T-cell (primary cell): ENCODE measurements around the gene CSNK2B. TPM values are rescaled to one million over a fixed set of nuclear protein-coding genes. Genes with fewer than 3 reads are reported as not detected.

ENCODE experiments used
- ATAC-seq, 4 experiments: fragments of 200-7000 bp in 3 of 4; fragments of 150-1000 bp in 1 of 4; cut with Tn5 transposase; replicated peaks in 1 of 4; 1 replicate in 3 of 4; 2 replicates in 1 of 4; pipeline ENCODE4 v1.10.0; 2021; ENCODE audit warnings: moderate library complexity in 3 of 4, mild to moderate bottlenecking in 2 of 4, moderate number of reproducible peaks in 1 of 4
- CTCF ChIA-PET, 2 donors: fragments of 300-600 bp; sonication (Branson Sonifier 250); formaldehyde crosslinking; loops; one replicate each; lab custom pipeline; 2022; ENCODE audit warnings: antibody characterized with exemption in 2 of 2; lab: Charles Lee
- POLR2A ChIA-PET, 2 donors: fragments of 300-600 bp; sonication (Branson Sonifier 250); formaldehyde crosslinking; loops; one replicate each; lab custom pipeline; 2022; ENCODE audit warnings: antibody characterized with exemption in 2 of 2; lab: Charles Lee
- DNase-seq, 35 experiments: peaks; one replicate each; pipeline versions ENCODE4 v3.0.0 to v3.0.0-alpha.2; 2013 to 2023
- H3K27ac ChIP-seq: one replicate; pipeline ENCODE4 v1.5.1; 2013; ENCODE audit warnings: low read length
- H3K27me3 ChIP-seq, 2 experiments: replicated peaks in 1 of 2; 1 replicate in 1 of 2; 2 replicates in 1 of 2; pipeline versions ENCODE4 v1.6.1 to v1.7.0; 2013; ENCODE audit warnings: low read length in 1 of 2, mixed read lengths in 1 of 2; ENCODE audit not compliant: control insufficient read depth in 2 of 2, insufficient read depth in 2 of 2; ENCODE audit errors: extremely low read depth in 1 of 2
- H3K36me3 ChIP-seq, 2 donors: 1 replicate in 1 of 2; 2 replicates in 1 of 2; pipeline versions ENCODE4 v1.6.1 to v1.7.0; 2013; ENCODE audit warnings: low read length in 1 of 2; ENCODE audit not compliant: control insufficient read depth in 2 of 2, insufficient read depth in 1 of 2; ENCODE audit errors: extremely low read depth in 1 of 2
- H3K4me1 ChIP-seq, 2 experiments: 1 replicate in 1 of 2; 2 replicates in 1 of 2; pipeline versions ENCODE4 v1.6.1 to v1.7.0; 2013; ENCODE audit warnings: low read length in 2 of 2, mixed read lengths in 1 of 2; ENCODE audit not compliant: insufficient read depth in 2 of 2, control insufficient read depth in 1 of 2; ENCODE audit errors: extremely low read depth in 1 of 2
- H3K4me3 ChIP-seq, 2 donors: 1 replicate in 1 of 2; 2 replicates in 1 of 2; pipeline versions ENCODE4 v1.5.1 to v1.7.0; 2013; ENCODE audit warnings: mild to moderate bottlenecking in 2 of 2, low read length in 1 of 2, moderate library complexity in 1 of 2; ENCODE audit not compliant: control insufficient read depth in 1 of 2; ENCODE audit errors: extremely low read depth in 1 of 2
- H3K9me3 ChIP-seq: 2 replicates; pipeline ENCODE4 v1.7.0; 2013
- H3K27ac Mint-ChIP-seq, 2 donors: one replicate each; pipeline ENCODE4 v1.8.0; 2020 to 2021; ENCODE audit warnings: mild to moderate bottlenecking in 2 of 2, mixed read lengths in 2 of 2
- H3K27me3 Mint-ChIP-seq, 2 donors: one replicate each; pipeline ENCODE4 v1.8.0; 2021 to 2022; ENCODE audit warnings: mixed read lengths in 2 of 2
- H3K36me3 Mint-ChIP-seq: one replicate; pipeline ENCODE4 v1.8.0; 2021; ENCODE audit warnings: mixed read lengths
- H3K4me1 Mint-ChIP-seq, 3 donors: one replicate each; pipeline ENCODE4 v1.8.0; 2020 to 2022; ENCODE audit warnings: mixed read lengths in 3 of 3, mild to moderate bottlenecking in 1 of 3
- H3K4me3 Mint-ChIP-seq, 3 donors: one replicate each; pipeline ENCODE4 v1.8.0; 2020 to 2022; ENCODE audit warnings: mild to moderate bottlenecking in 3 of 3, mixed read lengths in 3 of 3, moderate library complexity in 3 of 3
- H3K9me3 Mint-ChIP-seq, 3 donors: one replicate each; pipeline ENCODE4 v1.8.0; 2020 to 2022; ENCODE audit warnings: mixed read lengths in 3 of 3
- WGBS: methylation state at CpG from one replicate; pipeline ENCODE4 v1.1.5; 2013; ENCODE audit warnings: missing lambda C conversion rate; ENCODE audit not compliant: insufficient coverage; 5-methylcytosine and 5-hydroxymethylcytosine counted together
- total RNA-seq, 35 experiments: library from RNA in 6 of 35; stranded (reverse) in 6 of 35; fragments of 120-200 nt in 1 of 35; gene quantifications; one replicate each; pipeline versions ENCODE4 v1.2.1 to v1.2.4 and lab custom pipeline; 2013 to 2026

Gene CSNK2B
- total RNA-seq, 5 donors from 2014 or later (not counting 1 experiment from before 2014, with no cell fraction given) = 98.4 to 129 (median 126) TPM

DNA sequence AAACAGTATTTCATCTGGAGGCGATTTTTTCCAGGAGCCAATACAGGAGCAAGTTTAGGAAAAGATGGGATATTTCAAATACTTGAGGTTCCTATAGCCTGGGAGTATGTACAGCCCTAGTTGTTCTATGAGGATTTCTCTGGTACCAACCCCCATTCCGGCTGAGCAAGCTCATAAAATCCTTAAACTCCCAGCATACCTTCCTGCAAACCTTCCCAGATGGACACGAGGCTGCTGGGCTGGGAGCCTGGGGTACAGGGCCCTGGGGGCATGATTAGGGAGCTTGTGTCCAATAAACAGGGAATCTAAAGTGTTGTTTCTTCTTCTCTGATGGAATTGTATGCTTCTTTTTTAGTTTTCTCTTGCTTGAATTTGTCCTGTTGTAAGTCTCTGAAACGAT lies 43.9 kb upstream of the CSNK2B start:
- peak overlapping the region; percentile 75 to 87 (median 83) for H3K4me3 Mint-ChIP-seq
- H3K4me1 ChIP-seq = peaks cover 15 to 25% of the 10 kb centered on the region in 2 experiments
- 30% methylated on average over 1 of the region's 4 CpGs for WGBS
- ATAC-seq (no peak), DNase-seq (no peak)
- H3K27ac Mint-ChIP-seq = peak overlapping the region; percentile 93 to 96
- H3K36me3 Mint-ChIP-seq = peaks cover 32% of the 10 kb centered on the region
- no peaks in the 10 kb centered on the region for H3K9me3 ChIP-seq
- no peaks in the 10 kb centered on the region for H3K27me3 Mint-ChIP-seq
- ChIA-PET CTCF (interaction anchor here in 1 of 2 donors (1.4 kb wide), 1 partner anchor 208 kb away, joined by 3 read pairs; no protein-coding TSS in a partner anchor), POLR2A (interaction anchor here in 1 of 2 donors (0.6 kb wide), 1 partner anchor 79 kb away, joined by 3 read pairs; no protein-coding TSS in a partner anchor)
- no peak overlapping the region for H3K4me3 ChIP-seq
- peaks cover 6 to 42% of the 10 kb centered on the region in 2 donors for H3K36me3 ChIP-seq
- peaks cover 18 to 34% (median 26%) of the 10 kb centered on the region in 3 donors for H3K4me1 Mint-ChIP-seq
- H3K27me3 ChIP-seq = no peaks in the 10 kb centered on the region
- H3K27ac ChIP-seq = peak overlapping the region; percentile 85
- H3K9me3 Mint-ChIP-seq = no peaks in the 10 kb centered on the region

DNA sequence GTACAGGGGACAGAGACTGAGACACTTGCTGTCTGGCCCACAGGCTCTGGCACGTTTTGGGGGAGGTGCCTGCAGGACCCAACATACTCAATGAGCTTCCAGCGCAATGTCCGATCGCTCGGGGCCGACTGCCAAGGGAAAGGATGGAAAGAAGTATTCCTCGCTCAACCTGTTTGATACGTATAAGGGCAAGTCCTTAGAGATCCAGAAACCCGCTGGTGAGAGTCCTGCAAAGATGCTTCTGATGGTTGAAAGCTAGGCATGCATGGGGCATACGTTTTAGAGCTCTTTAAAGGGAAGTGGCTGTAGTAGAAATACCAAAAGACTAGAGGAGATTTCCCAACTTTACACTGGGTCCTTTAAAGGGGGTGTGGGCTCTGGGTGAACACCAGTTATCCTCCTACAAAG lies 43.2 kb upstream of the CSNK2B start:
- H3K27ac ChIP-seq = no peak overlapping the region
- no peaks in the 10 kb centered on the region for H3K27me3 Mint-ChIP-seq
- WGBS = 66% methylated on average over 3 of the region's 10 CpGs
- no peaks in the 10 kb centered on the region for H3K9me3 Mint-ChIP-seq
- no peak for ATAC-seq
- peak overlapping the region; percentile 93 to 96 for H3K27ac Mint-ChIP-seq
- ChIA-PET CTCF (no interaction called here), POLR2A (no interaction called here)
- H3K36me3 Mint-ChIP-seq = peaks cover 39% of the 10 kb centered on the region
- no peak for DNase-seq
- peaks cover 9 to 49% of the 10 kb centered on the region in 2 donors for H3K36me3 ChIP-seq
- no peaks in the 10 kb centered on the region for H3K27me3 ChIP-seq
- peaks cover 24 to 35% (median 25%) of the 10 kb centered on the region in 3 donors for H3K4me1 Mint-ChIP-seq
- no peaks in the 10 kb centered on the region for H3K9me3 ChIP-seq
- H3K4me3 Mint-ChIP-seq = peak overlapping the region in 1 of 3 donors; percentile 75
- no peak overlapping the region for H3K4me3 ChIP-seq
- peaks cover 13 to 25% of the 10 kb centered on the region in 2 experiments for H3K4me1 ChIP-seq

DNA sequence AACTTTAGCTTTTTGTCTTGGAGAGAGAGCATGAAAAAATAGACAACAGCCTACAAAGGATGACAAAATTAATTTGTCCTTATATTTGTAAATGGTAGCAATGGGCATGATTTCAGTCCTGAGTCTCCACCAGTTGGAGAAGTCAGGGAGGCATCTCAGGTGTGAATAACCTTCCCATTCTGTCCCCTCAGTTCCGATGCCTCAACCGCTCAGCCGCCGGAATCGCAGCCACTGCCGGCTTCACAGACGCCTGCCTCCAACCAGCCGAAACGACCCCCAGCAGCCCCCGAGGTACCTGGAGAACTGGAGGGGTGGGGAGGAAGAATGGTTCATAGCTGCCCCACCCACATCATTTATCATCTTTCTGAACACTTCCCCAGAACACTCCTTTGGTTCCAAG lies 41.8 kb upstream of the CSNK2B start:
- peak overlapping the region in 1 of 2 donors; percentile 2 for H3K27ac Mint-ChIP-seq
- peaks cover 49% of the 10 kb centered on the region for H3K36me3 Mint-ChIP-seq

DNA sequence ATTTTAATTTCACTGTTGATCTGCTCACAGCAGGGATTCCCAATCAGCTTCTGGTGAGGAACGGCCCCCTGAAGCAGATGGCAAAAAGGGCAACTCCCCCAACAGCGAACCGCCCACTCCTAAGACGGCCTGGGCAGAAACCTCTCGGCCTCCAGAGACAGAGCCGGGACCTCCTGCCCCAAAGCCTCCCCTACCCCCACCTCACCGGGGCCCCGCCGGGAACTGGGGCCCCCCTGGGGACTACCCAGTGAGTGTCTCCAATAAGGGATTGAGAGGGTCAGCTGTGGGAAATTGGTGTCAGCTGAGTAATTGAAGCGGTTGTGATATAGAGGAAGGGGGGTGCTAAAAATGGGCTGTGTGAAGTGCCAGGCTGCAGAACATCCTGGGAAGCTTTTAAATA lies 38.9 kb upstream of the CSNK2B start:
- ATAC-seq = no peak
- ChIA-PET CTCF (no interaction called here), POLR2A (no interaction called here)
- H3K4me3 Mint-ChIP-seq = no peak overlapping the region
- no peak for DNase-seq
- no peak overlapping the region for H3K27ac ChIP-seq
- H3K4me3 ChIP-seq = no peak overlapping the region
- no peaks in the 10 kb centered on the region for H3K27me3 Mint-ChIP-seq
- peaks cover 13 to 23% (median 13%) of the 10 kb centered on the region in 3 donors for H3K4me1 Mint-ChIP-seq
- H3K36me3 Mint-ChIP-seq = peaks cover 68% of the 10 kb centered on the region
- H3K4me1 ChIP-seq = peaks cover 5 to 8% of the 10 kb centered on the region in 2 experiments
- H3K27me3 ChIP-seq = no peaks in the 10 kb centered on the region
- H3K9me3 ChIP-seq = no peaks in the 10 kb centered on the region
- H3K27ac Mint-ChIP-seq = no peak overlapping the region
- WGBS = 94% methylated on average over 2 of the region's 10 CpGs
- no peaks in the 10 kb centered on the region for H3K9me3 Mint-ChIP-seq
- peaks cover 22 to 90% of the 10 kb centered on the region in 2 donors for H3K36me3 ChIP-seq

More for the DNA sequence above, 41.8 kb upstream of the CSNK2B start:
- ChIA-PET CTCF (no interaction called here), POLR2A (interaction anchor here in 1 of 2 donors (0.6 kb wide), 1 partner anchor 66 kb away, joined by 3 read pairs; no protein-coding TSS in a partner anchor)
- no peaks in the 10 kb centered on the region for H3K9me3 Mint-ChIP-seq
- Histone ChIP-seq H3K36me3 (peaks cover 9 to 63% of the 10 kb centered on the region in 2 donors), H3K27me3 (no peaks in the 10 kb centered on the region), H3K9me3 (no peaks in the 10 kb centered on the region), H3K4me3 (no peak overlapping the region), H3K4me1 (peaks cover 13 to 24% of the 10 kb centered on the region in 2 experiments), H3K27ac (no peak overlapping the region)
- ATAC-seq (no peak), DNase-seq (no peak)
- no CpG with 5 or more reads among the region's 10 CpGs for WGBS
- H3K4me3 Mint-ChIP-seq = no peak overlapping the region
- H3K4me1 Mint-ChIP-seq = peaks cover 25 to 31% (median 26%) of the 10 kb centered on the region in 3 donors
- H3K27me3 Mint-ChIP-seq = no peaks in the 10 kb centered on the region

DNA sequence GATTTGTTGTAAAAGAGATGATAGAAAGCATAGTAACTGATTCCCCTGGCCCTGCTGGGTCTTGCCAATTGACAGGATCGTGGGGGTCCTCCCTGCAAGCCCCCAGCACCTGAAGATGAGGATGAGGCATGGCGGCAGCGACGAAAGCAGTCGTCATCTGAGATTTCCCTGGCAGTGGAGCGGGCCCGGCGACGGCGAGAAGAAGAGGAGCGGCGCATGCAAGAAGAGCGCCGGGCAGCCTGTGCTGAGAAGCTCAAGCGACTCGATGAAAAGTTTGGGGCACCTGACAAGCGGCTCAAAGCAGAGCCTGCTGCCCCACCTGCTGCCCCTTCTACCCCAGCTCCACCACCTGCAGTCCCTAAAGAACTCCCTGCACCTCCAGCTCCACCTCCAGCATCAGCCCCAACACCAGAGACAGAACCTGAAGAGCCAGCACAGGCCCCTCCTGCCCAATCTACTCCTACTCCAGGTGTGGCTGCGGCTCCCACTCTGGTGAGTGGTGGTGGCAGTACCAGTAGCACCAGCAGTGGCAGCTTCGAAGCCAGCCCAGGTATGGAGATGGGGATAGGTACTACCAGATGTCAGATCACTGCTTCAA lies 38.1 kb upstream of the CSNK2B start:
- CTCF ChIA-PET = no interaction called here

DNA sequence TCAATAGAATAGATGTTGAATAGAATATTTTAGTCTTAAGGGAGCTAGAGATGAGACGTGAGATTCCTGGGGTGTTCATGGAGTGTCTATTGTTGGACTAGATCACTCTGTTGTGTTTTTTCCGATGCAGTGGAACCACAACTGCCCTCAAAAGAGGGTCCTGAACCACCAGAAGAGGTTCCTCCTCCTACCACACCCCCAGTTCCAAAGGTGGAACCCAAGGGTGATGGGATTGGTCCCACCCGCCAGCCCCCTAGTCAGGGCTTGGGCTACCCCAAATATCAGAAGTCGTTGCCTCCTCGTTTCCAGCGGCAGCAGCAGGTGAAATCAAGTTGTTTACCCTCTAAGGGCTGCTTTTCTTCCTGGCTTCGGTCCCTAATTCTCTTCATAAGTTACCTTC lies 36.9 kb upstream of the CSNK2B start:
- H3K36me3 ChIP-seq = peaks cover 26 to 98% of the 10 kb centered on the region in 2 donors
- Mint-ChIP-seq H3K4me1 (peaks cover 0 to 14% (median 3%) of the 10 kb centered on the region in 3 donors), H3K27me3 (no peaks in the 10 kb centered on the region), H3K9me3 (no peaks in the 10 kb centered on the region), H3K4me3 (no peak overlapping the region), H3K36me3 (peaks cover 62% of the 10 kb centered on the region), H3K27ac (no peak overlapping the region)
- 94% methylated on average over 5 of the region's 7 CpGs for WGBS
- H3K9me3 ChIP-seq = no peaks in the 10 kb centered on the region
- DNase-seq (no peak), ATAC-seq (no peak)
- no peak overlapping the region for H3K27ac ChIP-seq
- no peak overlapping the region for H3K4me3 ChIP-seq
- H3K4me1 ChIP-seq = no peaks in the 10 kb centered on the region
- no peaks in the 10 kb centered on the region for H3K27me3 ChIP-seq
- POLR2A ChIA-PET = no interaction called here
- CTCF ChIA-PET = no interaction called here

More for the DNA sequence above, 38.1 kb upstream of the CSNK2B start:
- Mint-ChIP-seq H3K4me1 (peaks cover 4 to 14% (median 4%) of the 10 kb centered on the region in 3 donors), H3K9me3 (no peaks in the 10 kb centered on the region), H3K27me3 (no peaks in the 10 kb centered on the region), H3K36me3 (peaks cover 61% of the 10 kb centered on the region), H3K27ac (no peak overlapping the region), H3K4me3 (no peak overlapping the region)
- H3K4me3 ChIP-seq = no peak overlapping the region
- POLR2A ChIA-PET = interaction anchor here in 1 of 2 donors (0.6 kb wide), 1 partner anchor 9 kb away, joined by 3 read pairs; no protein-coding TSS in a partner anchor
- ATAC-seq (peak in 1 of 4 experiments; percentile 10), DNase-seq (no peak)
- H3K27ac ChIP-seq = no peak overlapping the region
- H3K9me3 ChIP-seq = no peaks in the 10 kb centered on the region
- no peaks in the 10 kb centered on the region for H3K27me3 ChIP-seq
- 97% methylated on average over 17 of the region's 19 CpGs for WGBS
- peaks cover 26 to 97% of the 10 kb centered on the region in 2 donors for H3K36me3 ChIP-seq
- no peaks in the 10 kb centered on the region for H3K4me1 ChIP-seq
